Omental fat pad (tissue), 4 donors: Measurements from ENCODE around the gene TRAPPC12. TPM values are rescaled to one million over a fixed set of nuclear protein-coding genes. Genes with fewer than 3 reads are reported as not detected.
"Not testable (repeated sequence)": the region's sequence is repeated elsewhere in the genome, so short reads cannot be mapped to it uniquely, and the experiment has no call there.

Experiments
- ATAC-seq: fragments of 150-250 bp; one replicate; pipeline ENCODE4 v1.9.1; 2016; ENCODE audit warnings: mild to moderate bottlenecking, moderate library complexity; ENCODE audit not compliant: low FRiP score
- DNase-seq: peaks from one replicate; pipeline ENCODE4 v3.0.0-alpha.2; 2019; ENCODE audit warnings: low spot score
- total RNA-seq, 4 donors: library from RNA; depleted of rRNA; stranded (reverse); fragments of >200 nt; gene quantifications; one replicate each; pipeline ENCODE4 v1.1.0, GENCODE V29; 2016
- TF ChIP-seq, protein P1 (sequence below), 3 donors: fragments of 450-650 bp; IDR thresholded peaks; one replicate each; pipeline ENCODE4 v1.5.1; 2016 to 2017; ENCODE audit warnings: antibody characterized with exemption in 3 of 3, mild to moderate bottlenecking in 3 of 3, moderate library complexity in 2 of 3

Gene TRAPPC12
- total RNA-seq, 4 donors from 2014 or later, result 39.3 to 92.1 (median 53.9) TPM

DNA sequence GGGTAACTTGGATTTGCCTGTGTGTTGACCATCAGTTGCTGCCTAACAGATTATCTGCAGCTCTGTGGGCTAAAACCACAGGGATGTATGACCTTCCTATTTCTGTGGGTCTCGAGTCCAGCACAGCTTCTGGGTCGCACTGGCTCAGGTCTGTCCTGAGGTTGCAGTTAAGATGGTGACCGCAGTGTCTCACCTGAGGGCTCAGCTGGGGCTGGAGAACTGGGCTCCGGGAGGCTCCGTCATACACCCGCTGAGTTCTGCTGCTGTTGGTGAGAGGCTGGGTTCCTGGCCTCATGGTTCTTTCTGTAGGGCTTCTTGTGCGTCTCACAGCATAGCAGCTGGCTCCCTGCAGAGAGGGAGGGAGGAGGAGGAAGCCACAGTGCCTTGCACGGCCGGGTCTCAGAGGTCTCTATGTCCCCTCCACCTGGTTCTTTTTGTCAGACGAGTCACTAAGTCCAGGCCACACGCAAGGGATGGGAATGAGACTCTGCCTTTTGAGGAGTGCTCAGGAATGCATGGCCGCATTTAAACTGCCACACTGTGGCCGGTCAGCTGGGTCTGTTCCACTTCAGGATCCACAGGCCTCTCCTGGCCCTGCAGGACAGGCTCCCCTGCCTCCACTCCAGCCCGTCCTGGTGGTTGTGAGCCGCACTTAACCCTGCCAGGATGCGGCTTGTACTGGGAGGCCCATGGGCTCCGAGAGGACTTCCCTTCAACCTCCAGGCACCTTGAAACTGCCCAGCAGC lies 72.6 kb downstream of the TRAPPC12 start:
- ATAC-seq, result no peak
- no peak for DNase-seq
- TF ChIP-seq, protein P1, sequence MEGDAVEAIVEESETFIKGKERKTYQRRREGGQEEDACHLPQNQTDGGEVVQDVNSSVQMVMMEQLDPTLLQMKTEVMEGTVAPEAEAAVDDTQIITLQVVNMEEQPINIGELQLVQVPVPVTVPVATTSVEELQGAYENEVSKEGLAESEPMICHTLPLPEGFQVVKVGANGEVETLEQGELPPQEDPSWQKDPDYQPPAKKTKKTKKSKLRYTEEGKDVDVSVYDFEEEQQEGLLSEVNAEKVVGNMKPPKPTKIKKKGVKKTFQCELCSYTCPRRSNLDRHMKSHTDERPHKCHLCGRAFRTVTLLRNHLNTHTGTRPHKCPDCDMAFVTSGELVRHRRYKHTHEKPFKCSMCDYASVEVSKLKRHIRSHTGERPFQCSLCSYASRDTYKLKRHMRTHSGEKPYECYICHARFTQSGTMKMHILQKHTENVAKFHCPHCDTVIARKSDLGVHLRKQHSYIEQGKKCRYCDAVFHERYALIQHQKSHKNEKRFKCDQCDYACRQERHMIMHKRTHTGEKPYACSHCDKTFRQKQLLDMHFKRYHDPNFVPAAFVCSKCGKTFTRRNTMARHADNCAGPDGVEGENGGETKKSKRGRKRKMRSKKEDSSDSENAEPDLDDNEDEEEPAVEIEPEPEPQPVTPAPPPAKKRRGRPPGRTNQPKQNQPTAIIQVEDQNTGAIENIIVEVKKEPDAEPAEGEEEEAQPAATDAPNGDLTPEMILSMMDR (IDR thresholded peaks at IDR 0.05), result no peak

DNA sequence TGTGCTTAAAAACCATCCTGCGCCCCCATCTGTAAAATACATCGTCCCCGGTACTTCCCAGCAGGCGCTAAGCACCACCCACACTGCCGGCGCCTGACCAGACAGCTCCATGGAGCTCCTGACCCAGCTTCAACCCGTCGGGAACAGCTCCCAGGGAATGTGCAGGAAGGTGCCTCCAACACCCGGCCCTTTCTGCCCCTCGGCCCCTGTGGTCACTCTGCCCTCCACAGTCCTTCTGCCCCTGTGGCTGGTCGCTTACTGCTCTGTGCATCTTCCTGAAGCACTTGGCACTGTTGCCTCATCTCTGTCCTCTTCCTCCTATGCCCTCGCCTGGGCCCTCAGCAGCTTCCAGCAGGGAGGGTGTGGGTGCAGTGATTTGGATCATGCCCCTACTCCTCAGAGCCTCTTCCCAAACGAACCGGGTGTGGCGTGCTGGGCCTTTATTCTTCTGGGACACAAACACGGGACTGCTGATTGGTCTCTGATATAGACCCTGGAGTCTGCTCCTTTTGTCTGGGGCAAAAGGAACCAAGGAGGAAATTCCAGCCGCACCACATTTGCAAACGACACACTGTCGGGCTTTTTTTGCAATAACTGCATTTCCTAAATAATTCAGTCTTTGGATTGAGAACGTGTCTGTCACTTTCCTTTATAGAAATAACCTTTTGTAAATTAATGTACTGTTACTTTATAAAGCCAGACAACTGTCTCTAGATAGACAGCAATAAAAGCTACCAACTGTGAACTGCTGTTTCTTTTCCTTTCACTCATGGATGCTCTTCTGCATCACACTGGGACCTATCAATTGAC lies 73.9 kb downstream of the TRAPPC12 start:
- ATAC-seq (no peak), DNase-seq (no peak)
- TF ChIP-seq, protein P1 (IDR thresholded peaks at IDR 0.05), result no peak

DNA sequence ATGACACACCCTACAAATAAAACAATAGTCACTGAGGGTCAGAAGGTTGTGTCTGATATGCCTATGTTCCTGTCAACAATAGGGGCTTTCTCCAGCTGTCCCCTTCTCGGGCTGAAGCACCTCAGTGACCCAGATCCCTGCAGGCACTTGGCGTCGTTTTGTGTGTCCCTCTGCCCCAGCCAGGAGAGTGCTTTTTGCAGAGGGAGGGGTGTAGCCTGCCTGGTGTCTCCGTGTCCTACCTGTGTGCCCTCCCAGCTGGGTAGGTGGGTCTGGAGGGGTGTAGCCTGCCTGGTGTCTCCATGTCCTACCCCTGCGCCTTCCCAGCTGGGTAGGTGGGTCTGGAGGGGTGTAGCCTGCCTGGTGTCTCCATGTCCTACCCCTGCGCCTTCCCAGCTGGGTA lies 74.5 kb downstream of the TRAPPC12 start:
- ATAC-seq, DNase-seq: not testable (repeated sequence)

DNA sequence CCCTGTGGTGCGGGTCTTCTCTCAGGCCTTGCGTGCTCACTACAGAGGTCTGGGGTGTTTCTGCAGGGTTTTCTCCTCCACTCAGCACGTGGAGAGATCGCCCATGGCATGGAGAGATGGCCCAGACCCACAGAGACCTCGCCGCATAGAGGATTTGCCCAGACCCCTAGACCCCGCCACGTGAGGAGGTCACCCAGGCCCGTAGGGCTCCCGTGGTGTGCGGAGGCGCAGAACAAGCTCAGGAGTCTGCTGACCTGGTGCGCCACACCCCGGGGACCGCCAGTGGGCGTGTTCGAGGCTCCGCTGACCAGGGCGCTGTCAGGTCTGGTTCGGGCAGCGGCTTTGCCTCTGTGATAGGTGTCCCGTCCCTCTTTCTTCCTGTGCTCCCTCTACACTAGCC lies 75.3 kb downstream of the TRAPPC12 start:
- TF ChIP-seq, protein P1 (IDR thresholded peaks at IDR 0.05), result no peak
- DNase-seq, result no peak
- no peak for ATAC-seq

DNA sequence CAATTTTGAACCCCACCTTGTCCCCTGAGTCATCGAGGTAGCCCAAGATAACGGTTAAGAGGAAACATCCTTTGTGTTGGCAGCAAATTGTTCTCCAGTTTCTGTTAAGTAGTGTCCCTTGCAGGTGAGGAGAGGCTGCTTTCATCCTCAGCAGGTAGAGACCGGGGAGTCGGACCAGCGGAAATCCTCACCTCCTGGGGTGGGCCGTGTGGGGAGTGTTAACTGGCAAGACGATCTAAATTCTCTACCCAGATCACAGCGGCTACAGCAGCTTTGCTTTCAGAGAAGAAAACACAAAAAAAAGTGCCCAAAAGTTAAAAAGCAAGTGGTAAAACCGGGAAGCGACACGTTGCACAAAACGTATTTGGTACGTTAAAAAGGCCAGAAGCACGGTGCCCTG lies 76.6 kb downstream of the TRAPPC12 start:
- no peak for DNase-seq
- ATAC-seq, result no peak
- TF ChIP-seq, protein P1 (IDR thresholded peaks at IDR 0.05), result no peak

DNA sequence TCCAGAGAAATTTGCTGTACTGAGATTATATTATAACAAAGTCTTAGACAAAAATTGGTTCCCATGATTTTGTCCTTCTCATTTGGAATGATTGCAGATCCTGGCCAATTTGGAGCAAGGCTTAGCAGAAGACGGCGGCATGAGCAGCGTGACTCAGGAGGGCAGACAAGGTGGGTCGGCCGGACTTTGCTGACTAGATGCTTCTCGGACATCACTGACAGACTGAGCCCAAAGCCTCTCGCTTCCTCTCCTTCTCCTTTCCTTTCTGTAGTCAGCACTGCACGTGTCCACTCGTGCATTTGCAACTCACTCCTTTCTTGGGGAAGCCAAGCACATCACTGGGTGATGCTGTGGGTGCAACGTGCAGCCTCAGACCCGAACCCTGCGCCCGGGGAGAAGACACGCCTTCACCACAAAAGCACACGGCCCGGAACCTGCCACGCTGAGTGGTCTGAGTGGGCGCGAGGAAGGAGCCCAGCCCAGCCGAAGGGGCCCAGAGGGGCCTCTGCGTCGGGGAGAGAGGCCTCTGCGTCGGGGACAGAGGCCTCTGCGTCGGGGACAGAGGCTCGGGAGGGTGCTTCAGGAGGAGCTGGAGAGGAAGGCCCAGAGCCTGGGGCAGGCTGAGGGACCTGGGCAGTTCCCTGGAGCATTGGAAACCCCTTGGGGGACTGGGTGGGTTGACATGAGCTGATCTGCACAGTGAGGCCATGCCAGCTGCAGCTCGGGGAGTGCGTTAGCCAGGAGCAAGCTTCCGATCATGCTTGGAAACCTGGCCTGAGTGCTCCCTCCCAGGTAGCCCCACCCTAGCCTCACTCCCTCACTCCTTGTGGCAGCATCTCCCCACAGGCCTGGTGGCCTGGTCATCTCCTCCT lies 78.3 kb downstream of the TRAPPC12 start:
- no peak for ATAC-seq
- no peak for DNase-seq
- TF ChIP-seq, protein P1 (IDR thresholded peaks at IDR 0.05), result no peak
